ENCODE results near the gene SEL1L2.

SEL1L2 gene

DNA sequence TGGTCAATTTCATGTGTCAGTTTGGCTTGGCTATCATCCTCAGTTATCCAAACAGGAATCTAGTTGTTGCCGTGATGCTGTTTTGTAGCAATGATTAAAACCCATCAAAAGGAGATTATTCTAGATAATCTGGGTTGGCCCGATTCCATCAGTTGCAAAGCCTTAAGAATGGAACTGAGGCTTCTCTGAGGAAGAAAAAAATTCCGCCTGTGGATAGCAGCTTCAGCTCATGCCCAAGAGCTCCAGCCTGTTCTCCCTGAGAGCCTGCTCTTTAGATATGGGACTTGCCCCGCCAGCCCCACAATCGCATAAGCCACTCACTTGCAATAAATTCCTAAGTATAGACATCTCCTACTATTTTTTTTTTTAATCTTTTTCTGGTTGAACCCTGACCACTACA is 61.5 kb downstream of the SEL1L2 start:
- no peak for ATAC-seq

DNA sequence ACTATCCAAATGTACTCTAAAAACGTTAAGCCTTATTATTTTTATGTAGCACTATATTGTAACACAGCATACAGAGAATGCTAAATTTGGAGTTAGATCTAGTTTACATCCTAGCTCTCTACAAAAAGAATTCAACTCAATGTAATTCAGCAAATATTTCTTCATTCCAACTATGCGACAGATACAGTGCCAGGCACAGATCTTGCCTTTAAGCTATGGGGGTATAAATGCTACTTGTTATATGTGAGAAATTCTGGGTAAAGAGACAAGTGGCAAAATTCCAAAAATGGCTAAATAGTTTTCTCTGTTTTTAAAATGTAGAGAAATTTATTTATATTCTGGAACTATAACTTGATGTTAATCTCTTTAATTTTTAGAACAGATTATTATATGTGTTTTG is 63.2 kb downstream of the SEL1L2 start:
- no peak for ATAC-seq

DNA sequence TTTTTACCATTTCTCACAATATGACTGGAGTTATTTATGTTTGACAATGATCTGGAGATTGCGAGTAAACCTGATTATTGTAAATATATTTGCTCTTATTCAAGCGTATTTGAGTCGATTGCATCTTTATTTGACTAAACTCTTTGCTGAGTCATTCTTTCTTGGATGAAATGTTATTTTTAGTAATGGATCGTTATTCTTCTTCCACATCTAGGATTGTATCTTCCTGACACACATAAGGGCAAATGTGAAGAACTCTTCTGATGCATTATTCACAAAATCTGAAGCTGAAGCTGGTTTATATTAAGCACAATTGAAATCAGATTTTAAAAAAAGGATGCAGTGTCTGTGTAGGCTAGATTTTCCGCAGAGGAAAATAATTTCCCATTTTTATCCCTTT is 68.2 kb downstream of the SEL1L2 start:
- ATAC-seq, result no peak

DNA sequence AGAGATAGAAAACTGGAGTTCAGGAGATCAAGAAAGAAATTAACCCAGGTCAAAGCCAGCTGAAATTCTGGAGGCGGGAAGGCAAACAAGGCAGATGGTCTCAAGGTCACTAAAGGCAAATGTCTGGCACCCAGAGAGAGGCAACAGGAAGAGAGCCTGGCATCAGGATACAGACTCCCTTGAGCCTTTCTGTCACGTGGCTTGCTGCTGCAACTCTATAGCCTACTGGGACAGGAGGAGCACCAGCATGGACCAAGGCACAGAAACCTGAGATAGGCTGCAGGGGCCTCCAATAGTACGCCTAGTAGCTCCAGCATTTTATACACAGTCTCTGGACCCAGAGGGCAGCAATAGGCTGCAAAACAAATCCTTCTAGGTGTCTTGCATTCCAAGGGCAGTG is 75.1 kb downstream of the SEL1L2 start:
- no peak for ATAC-seq

DNA sequence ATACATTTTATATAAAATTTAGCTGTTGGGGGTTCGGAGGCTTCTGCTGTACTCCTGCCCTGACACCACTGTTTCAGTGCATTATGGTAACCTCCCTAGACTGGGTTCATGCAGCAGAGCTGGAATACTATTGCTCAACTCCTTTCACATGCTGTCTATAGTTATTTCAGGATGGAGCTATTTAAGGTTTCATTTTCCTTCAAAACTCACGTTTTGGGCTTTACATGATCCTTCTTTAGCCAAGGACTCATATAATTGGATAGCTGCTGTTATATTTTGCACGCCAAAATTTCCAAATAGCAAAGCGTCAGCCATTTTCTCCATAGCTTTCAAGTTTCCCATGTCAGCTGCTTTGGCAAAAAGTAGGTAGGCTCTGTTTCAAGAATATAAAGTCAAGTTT is 76.8 kb downstream of the SEL1L2 start:
- no peak for ATAC-seq

DNA sequence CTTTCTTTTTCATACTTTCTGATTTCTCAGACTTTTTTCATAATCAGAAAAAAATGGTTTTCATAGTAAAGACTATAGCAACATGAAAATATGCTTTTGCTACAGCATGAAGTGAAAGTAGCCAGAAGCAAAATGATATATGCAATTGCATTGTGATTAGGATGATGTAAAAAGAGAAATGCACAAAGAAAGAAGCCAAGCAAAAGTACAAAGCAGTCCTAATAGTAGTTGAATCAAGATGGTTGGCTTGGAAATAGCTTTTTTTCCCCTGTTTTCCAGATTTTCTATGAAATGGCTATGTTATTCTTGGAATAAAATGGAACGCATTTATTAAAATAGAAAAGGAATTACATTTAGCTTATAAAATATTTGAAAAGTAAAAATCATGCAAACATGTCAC is 77.3 kb downstream of the SEL1L2 start:
- no peak for ATAC-seq

DNA sequence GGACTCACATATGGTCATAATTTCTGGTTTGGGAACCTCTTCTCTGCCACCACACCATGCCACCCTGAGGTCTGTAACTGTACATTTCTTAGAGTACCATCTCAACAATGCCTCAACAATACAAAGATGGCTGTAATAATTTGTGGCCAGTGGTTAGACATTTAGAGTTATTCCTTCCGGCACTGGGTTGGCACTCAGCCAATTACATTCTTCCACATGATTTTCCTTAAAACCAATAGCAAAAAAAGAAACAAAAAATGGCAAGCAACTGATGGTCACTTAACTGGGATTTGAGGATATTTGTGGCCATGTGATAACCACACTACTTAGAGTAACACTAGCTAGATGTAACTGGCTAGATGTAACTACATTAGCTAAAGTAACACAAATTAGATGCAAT is 79.9 kb downstream of the SEL1L2 start:
- no peak for ATAC-seq

DNA sequence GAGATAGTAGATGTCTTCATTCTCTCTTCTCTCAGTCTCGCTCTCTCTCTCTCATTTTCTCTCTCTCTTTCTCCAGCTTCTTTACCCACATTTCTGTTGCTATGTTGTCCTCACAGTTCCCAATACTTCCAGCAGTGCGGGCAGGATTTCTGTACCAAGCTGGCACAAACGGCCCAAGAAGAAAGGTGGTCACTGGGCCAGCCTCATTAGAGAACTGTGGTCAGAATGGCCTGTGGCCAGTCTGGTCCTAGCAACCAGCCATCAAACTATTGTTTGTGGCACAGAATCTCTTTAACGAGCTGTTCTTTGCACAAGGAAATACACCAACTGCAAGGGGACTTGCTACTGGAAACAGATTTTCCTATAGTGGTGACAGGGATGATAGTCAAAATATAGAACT is 81.3 kb downstream of the SEL1L2 start:
- ATAC-seq, result no peak

DNA sequence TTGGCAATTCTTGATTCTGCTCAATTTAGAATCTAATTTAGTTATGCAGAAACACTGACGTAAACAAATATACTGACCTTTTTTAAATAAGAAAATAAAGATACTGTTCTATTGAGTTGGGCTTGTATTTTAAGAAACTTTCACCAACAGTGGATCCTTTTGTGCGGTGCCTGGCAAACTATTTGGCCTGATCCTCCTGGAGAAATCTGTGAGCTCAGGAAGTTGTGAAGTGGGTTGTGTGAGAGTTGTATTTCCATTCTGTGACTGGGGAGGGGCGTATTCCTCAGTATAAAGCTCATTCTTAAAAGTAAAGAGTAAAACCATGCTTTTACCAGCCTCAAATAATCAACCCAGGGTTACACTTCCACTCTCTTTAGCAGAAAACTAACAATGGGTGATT is 85.6 kb downstream of the SEL1L2 start:
- no peak for ATAC-seq

DNA sequence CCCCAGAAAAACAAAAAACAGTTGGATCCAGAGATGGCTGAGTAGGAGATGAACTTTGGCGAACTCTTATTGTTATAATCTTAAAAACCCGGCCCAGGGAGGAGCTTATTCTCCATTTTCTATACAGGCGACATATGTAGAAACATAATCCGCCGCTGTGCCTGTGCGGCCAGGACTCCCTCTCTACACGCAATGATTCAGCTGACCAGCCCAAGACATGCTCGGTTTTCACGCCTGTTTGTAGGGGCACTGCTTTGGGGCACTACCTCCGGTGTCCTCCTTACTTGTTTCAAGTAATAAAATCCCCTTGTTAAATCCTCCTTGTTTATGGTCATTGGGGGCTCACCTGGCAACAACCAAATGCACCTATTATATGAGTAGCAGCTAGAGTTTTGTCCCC is 89.9 kb downstream of the SEL1L2 start:
- no peak for ATAC-seq

DNA sequence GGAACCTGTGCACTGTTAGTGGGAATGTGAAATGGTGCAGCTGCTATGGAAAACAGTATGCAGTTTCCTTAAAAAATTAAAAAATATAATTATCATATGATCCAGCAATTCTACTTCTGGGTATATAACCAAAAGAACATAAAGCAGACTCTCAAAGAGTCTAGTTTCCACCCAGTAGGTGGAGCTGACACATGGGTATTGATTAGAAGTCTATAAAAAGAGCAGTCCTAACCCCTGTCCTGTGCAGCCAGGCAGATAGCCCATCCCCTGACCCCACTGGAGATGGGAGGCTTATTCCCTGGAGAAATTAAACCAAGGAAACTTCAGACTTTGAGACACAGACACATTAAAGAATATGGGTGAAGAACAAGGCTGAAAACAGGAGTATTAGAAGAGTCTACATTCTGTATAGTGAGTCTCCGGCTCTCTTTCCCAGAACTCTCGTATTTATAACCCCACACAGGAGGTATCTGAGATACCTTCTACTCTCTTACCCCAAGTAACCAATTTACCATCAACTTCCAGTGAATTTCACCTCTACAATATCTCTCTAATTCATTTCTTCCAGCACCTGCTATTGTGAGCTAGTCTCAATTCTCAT is 92.3 kb downstream of the SEL1L2 start:
- no peak for ATAC-seq

DNA sequence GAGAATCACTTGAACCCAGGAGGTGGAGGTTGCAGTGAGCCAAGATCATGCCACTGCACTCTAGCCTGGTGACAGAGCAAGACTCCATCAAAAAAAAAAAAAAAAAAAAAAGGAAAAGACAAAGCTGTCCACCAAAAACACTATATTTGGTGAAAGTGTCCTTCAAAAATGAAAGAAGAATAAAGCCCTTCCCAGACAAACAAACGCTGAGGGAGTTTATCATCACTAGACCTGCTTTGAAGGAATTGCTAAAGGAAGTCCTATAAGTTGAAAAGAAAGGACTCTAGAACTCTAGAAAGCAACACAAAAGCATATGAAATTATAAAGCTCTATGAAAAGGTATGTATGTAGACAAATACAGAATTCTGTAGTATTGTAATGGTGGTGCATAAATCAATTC is 98.8 kb downstream of the SEL1L2 start:
- ATAC-seq, result no peak

DNA sequence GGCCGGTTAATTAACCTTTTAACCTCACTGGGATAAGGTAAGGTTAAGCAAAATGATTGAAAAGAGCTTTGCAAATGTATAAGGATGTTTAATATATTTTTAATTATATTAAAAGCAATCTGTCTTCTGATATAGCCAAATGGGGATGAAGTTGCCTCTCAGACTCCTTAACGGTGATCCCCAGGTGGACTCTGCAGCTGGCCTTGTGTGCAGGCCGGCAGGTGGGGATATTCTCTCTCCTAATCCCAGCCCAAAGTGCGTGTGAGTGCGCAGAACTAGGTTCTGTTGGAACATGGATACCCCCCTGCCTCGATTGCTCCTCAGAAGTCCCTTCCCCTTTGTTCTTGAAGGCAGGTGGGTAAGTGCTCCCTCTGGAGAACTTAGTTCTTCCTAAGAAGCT is 105.6 kb downstream of the SEL1L2 start:
- no peak for ATAC-seq

DNA sequence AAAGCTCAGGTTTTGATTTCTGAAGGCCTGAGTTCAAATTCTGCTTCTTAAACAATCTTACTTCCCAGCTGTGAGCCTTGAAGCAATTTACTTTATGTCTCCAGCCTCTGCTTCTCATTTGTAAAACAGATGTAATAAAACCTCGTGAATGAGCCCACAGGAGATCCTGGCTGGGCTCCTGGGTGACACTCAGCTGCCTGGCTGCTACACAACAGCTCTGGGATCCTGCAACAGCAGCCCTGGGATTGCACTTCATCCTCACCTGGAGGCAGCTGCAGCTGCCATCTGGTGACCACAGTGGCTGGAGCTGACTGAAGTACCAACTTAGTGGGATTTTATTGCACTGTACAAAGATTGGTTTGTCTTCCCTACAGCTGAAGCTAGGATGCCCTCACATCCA is 107.0 kb downstream of the SEL1L2 start:
- ATAC-seq, result no peak

DNA sequence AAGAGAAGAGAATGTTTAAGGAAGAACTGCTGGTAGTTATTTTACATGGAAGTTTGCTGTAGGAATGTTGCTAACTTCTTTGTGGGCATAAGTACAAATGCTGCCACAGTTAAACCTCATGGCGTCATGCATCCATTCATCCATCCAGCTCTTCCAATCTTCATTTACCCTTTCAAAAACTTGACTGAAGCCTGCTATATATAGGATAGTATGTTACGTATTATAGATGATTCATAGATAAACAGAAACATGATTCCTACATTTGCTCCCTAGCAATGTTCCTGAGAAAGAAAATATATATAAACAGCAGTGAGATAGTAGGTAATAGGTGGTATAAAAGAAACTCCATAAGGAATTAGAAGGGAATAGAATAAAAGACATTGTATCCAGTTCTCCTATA is 111.8 kb downstream of the SEL1L2 start:
- no peak for ATAC-seq

DNA sequence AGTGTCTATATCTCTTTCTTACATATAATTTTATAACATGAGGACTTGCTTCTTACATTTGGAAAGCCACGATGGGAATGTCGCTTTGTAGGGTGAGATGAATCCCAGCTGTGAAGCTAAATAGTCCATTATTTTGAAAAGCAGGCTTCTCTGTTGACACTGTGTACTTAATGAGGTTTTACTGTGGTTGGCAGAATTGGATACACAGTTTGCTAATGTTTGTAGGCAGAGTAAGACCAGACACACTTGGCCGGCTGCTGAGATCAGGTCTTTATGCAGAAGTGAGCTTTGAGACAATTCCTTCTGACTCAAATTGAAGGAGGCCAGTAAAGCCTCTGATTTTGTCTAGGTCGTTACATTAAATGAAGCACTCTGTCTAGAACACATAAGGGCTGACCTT is 112.6 kb downstream of the SEL1L2 start:
- ATAC-seq, result no peak

DNA sequence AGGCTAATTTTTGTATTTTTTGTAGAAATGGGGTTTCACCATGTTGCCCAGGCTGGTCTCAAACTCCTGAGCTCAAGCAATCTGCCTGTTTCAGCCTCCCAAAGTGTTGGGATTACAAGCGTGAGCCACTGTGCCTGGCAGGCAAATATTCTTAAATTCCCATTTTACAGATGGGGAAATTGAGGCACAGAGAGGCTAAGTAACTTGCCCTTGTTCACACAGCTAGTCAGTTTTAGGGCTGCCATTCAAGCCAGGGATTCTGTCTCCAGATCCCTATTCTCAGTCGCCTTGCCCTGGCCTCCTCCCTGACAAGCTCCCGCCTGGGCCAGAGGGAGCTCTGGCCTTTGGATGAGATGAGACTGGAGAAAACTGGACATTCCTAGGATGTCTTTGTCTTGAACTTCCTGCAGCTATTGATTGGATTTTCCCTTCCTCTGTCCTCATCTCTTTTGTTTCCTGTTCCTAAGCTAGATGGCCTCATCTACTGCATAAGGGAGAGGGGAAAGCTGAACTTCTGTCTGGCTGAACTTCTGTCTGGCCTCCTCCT is 115.1 kb downstream of the SEL1L2 start:
- no peak for ATAC-seq

DNA sequence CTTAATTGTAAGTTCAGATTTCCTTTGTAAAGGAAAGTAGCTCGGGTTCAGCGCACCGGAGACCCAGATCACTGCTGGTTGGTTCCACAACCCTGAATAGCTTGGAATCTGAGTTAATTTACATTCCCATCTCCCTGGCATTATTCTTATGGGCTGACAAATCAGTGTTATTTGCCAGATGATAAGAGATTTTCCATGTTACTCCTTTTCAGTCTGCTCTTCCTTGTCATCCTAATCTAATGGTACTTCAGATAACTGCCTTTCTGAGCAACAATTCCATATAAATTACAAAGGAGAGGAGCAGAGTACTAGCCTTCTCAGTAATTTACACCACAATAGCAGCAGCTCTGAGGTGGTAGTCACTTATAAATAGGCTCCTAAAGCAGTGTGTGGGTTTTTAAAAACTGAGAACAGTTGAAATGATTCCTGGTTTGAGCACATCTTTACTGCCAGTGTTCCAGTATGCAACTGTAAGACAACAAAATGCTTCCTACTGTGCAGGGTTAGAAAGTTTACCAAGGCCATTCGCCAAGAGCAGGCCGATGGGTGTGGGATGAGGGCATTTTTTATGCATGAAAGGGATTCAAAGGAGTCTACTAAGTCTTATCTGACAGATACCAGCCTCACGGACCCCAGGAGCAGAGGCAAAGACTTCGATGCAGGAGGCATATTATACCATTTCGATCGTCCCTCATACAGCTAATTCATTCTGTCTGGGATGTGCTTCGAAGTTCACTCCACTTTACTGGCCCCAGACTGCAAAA is 115.8 kb downstream of the SEL1L2 start:
- ATAC-seq, result no peak

DNA sequence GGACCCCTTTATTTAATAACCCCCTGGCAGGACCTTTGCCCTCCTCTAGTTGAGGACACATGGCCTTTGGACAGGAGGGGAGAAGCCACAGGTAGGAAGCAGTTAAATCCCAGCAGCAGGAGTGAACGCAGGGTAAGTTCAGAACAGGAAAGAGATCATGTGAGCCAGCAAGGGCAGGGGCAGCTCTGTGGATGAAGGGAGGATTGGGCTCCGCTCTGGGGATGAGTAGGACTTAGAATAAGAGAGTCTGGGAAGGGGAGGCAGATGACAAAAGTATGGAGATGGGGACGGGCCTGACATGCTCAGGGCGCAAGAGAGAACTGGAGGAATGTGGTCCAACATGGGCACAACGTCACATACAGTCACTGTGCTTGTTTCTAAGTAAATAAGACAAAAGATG is 116.6 kb downstream of the SEL1L2 start:
- no peak for ATAC-seq

DNA sequence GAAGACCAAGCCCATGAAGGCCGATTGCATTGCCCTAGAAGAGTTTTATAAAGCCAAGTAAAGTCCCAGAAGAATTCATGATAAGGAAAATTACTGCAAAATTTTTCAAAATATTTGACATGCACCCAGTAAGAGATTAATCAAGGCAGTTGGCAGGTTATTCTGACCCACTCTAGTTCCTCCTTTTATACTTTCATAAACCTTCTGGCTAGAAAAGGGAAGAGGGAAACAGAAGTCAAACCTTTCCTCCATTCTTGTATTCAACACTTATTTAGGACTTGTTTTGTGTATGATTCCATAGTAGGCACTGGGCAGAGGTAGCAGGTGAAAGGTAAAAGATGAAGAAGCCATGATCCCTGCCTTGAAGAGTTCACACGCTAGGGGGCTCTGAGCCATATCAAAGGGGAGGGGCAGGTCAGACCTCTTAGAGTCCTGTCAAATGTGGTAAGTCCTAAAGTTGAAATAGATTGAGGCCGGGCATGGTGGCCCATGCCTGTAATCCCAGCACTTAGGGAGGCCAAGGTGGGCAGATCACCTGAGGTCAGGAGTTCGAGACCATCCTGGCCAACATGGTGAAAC is 120.2 kb downstream of the SEL1L2 start:
- ATAC-seq, result no peak

DNA sequence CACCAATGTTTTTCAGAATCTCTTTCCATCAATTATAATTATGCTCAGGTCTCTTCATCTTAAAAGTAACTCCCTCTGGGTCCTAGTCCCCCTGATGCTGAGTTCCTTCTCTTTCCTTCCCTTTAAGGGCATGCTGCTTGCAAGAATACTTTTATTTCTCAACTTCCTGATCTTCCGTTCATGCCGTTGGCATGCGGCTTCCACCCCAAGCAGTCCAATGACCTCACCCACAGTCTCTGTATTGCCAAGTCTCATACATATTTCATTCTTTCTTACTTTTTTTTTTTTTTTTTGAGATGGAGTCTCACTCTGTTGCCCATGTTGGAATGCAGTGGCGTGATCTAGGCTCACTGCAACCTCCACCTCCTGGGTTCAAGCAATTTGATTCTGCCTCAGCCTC is 122.1 kb downstream of the SEL1L2 start:
- no peak for ATAC-seq

DNA sequence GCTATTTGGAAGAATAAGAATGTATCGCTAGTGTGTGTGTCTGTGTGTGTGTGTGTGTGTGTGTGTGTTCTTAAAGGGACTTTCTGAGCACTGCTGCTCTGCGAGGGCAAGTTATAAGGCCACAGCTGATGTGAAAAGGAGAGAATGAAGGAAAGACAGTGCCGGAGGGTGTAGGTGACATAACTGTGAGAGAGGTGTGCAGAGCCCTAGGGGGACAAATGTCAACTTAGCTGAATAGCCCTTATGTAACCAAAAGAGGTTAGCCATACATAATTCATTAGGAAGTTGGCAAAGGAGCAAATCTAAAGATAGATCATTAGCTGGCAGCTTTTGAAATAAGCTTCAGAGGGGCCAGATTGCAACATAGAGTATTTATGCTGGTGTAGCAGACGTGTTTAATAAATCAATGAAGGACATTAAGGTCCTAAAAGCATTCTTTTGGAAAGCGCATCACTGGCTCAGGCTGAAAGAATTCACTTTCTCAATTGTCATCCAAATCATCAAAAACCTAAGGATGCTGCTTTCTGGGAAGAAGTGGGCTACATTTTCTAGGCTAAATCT is 124.5 kb downstream of the SEL1L2 start:
- no peak for ATAC-seq

DNA sequence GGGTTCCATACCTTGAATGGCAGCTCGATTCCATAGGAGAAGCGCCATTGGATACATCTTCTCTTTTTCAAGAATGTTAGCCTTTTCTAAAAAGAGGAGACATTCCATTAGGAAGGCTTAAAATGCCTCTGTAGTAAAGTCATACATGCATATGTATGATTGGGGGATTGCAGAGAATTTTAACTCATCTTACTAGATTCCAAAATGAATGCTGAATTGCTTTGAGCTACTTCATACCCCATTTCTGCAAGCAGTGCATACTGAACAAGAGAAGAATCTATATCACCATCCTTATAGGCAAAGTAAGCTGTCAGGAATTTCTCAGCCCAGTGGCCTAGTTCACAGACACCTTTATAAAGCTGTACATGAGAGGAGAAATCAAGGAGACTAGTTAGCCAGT is 125.3 kb downstream of the SEL1L2 start:
- ATAC-seq, result no peak

DNA sequence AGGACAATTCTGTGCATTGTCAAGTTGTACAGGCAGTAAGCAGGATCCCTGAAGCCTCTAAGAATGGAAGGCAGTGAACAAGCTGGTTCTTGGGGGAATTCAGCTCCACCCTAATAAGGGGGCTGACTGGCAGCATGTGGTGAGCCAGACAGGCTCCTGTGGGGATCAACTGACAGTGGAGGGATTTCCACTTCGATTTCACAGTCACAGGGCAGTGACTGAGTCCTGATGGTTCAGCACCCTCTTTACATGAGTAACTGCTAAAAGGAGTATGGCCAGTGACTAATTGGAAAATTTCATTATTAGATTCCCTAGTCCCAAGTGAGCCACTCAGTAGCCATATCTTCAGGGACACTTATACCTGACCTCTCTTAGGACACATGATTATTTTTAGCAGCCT is 127.2 kb downstream of the SEL1L2 start:
- ATAC-seq, result no peak

Measured in activated CD4-positive, CD25-positive, alpha-beta regulatory T cell treated with anti-CD3 and anti-CD28 coated beads, Interleukin-2, amount 50 U/mL, for 24 hours (primary cell).